Limb (tissue), 2 donors: ENCODE data around the gene MMS19.
"Not testable (repeated sequence)": the region's sequence is repeated elsewhere in the genome, so short reads cannot be mapped to it uniquely, and the experiment has no call there.

Experiments
- DNase-seq, 2 donors: peaks; one replicate each; pipeline ENCODE4 v3.0.0-alpha.2; 2016; ENCODE audit errors: extremely low spot score in 2 of 2

The MMS19 gene

DNA sequence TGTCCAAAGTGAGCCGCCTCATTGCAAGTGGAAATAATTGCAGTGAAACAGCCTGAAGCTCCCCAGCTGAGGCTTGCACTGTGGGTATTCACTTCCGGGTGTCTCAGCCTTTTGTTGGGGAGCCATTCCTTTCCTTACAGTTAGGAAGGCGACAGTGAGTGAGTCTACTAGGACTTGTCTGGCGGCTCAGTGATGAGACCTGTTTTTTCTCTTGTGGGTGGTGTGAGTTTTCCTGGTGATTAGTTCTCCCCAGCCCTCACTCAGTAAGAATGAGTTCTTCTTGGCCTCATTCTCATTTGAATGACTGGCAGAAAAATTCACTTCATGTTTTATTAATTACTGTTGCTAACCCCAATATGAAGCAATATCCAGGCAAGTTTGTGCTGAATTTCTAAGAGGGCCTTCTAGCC is 69.6 kb downstream of the MMS19 start:
- no peak for DNase-seq

DNA sequence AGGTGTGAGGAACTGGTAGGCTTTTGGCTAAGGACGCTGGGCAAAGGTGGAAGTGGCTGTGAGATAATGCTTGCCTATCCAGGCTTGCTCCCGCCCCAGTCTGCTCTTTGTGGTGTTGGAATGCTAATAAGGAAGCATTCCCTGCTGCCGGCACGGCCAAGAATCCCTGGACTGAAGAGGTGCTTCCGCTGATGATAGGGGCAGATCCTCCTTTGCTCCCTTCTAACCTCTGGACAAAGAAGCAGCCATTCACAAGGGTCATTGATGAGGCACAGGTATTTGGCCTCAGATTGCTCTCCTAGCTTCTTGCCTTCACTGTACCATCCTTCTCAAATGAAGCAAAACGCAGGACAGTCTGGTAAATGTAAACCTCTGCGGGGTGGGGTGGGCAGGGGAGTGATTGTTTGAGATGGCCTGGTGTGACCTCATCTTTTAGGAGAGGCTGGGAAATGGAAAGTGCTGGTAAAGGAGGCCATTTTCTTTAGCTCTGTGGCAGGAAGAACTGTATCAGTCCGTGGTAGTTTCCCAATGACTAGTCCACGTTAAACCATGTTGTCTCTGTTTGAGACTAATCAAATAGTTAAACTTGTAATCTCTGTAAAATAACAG is 70.5 kb downstream of the MMS19 start:
- no peak for DNase-seq

DNA sequence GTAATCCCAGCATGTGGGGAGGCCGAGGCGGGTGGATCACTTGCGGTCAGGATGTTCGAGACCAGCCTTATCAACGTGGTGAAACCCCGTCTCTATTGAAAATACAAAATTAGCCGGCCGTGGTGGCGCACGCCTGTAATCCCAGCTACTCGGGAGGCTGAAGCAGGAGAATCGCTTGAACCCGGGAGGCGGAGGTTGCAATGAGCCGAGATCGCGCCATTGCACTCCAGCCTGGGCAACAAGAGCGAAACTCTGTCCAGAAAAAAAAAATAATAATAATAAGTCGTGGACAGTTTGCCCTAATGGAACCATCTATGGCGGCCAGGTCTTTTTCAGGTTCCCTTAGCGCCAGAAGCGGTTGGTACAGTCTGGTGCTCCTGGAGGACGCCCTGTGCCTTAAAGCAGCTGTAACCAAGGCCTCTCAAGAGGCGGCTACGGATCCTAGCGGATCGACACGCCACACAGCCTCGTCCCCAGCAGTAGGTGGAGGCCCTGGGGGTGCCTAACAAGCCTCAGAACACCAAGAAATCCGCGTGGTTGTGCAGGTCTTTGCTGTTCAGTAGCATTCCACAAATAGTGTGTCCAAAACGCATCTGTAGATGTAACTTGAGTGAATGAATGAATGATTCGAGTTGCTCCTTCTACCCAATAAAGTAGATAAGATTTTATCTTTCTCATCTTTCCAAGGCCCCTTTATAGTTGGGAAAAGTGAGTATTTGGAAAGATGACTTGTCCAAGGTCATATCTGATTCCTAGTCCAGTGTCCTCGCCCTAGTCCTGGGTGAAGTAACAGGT is 71.2 kb downstream of the MMS19 start:
- DNase-seq = peak in 1 of 2 donors; percentile 45

DNA sequence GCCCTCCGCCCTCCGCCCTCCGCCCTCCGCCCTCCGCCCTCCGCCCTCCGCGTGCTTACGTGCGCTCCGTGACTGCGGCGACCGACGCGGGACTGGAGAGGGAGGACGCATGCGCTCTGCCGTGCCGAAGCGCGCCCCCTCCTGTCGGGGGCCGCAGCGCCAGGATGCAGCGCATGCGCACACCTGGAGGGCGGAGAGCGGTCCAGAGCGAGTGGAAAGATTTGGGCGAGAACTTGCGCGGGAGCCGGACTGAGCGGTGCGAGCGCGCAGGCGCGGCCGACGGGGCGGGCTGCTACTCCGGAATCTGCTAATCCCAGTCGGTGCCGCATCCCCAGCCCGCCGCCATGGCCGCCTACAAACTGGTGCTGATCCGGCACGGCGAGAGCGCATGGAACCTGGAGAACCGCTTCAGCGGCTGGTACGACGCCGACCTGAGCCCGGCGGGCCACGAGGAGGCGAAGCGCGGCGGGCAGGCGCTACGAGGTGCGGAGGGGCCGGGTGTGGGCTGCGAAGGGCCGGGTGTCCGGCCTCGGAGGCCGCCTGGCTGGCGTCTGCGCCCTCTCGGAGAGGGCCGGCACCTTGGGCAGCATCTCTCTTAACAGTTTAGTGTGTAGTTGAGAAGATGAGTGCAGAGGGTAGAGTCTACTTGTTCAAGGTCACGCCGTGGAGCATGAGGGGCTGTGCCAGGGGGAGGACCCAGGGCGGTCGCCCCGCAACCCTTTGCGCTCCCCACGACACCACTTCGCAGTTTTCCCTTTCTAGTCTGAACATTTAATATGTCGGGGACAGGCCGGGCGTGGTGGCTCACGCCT is 72.1 kb downstream of the MMS19 start, which contains the start of gene PGAM1:
TSS of gene PGAM1 (plus strand) at position 228 of the 812 bp plus-strand sequence. CDS start at position 345, 117 bp downstream.
- peak; percentile 97 to 98 for DNase-seq

DNA sequence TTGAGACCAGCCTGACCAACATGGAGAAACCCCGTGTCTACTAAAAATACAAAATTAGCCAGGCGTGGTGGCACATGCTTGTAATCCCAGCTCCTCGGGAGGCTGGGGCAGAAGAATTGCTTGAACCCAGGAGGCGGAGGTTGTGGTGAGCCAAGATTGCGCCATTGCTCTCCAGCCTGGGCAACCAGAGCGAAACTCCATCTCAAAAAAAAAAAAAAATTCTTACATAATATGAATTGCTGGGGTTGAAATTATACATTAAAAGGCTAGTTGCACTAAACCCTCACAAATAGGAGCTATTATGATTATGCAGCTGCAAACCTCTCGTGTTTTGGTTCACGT is 74.5 kb downstream of the MMS19 start:
- DNase-seq = not testable (repeated sequence)

DNA sequence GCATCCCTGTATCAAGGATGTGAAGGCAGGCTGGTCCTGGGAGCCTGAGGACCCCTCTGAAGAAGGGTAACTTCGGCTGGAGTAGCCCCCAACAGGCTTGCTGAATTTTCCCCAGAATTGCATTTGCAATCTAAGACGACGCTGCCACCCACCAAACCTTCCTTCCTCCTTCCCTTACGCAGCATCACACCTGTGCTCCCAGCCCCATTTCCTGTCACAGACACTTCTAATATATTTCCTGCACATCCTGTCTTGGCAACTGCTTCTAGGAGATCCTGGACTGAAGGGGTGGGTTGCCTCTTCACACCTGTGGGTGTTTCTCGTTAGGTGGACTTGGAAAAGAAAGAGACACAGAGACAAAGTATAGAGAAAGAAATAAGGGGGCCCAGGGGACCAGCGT is 81.7 kb downstream of the MMS19 start:
- no peak for DNase-seq

DNA sequence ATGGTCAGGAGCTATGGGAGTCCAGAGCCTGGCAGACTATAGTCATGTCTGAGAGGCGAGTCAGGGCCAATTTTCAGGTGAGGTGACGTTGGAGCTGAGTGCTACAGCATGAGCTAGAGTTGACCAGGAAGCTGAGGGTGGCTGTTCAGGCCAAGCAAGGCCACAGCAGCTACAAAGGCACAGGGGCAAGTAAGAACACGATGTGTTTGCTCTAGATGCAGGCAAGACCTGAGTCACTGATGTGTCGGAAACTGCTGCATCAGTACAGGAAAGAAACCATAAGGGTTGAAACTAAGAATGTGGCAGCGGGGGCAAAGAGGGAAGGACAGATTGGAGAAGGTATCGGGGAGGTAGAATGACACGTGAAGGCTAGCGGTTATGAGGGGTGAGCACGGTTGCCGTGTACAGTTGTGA is 85.3 kb downstream of the MMS19 start:
- no peak for DNase-seq

DNA sequence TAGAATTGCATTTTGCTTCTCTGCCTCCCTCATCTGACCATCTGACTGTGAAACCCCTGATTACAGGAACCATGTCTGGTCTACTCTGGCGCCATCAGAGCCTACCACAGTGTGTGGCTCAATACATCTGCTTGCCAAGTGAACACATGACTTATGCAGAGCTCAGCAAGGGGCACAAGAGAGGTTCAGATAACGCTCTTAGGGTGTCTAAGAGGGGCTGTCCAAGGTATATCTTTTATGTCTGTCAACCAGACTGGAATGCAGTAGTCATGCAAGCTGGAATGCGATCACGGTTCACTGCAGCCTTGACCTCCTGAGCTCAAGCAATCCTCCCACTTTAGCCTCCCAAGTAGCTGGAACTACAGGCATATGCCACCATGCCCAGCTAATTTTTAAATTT is 86.8 kb downstream of the MMS19 start:
- no peak for DNase-seq

DNA sequence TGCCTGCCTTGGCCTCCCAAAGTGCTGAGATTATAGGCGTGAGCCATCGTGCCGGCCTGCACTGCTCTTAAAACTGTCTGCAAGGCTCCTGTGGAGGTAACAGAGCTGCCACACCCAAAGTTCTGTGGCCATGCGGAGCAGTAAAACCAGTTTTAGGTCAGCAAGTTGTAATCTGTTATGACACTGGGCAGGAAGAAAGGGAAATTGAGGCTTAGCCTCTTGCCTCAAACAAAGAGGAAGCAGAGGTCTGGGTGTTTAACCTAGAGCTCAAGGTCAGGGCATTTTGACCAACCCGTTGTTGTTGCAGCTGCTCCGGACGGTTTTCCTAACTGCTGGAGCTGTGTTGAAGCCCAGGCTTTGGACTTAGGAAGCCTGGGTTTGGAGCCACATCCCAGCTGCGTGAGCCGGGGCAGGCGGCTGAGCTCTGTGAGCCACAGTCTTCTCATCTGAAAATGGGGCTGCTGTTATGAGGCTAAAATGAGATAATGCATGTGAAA is 89.7 kb downstream of the MMS19 start:
- DNase-seq = no peak
